ENCODE results near the gene HIF1AN.

DNA sequence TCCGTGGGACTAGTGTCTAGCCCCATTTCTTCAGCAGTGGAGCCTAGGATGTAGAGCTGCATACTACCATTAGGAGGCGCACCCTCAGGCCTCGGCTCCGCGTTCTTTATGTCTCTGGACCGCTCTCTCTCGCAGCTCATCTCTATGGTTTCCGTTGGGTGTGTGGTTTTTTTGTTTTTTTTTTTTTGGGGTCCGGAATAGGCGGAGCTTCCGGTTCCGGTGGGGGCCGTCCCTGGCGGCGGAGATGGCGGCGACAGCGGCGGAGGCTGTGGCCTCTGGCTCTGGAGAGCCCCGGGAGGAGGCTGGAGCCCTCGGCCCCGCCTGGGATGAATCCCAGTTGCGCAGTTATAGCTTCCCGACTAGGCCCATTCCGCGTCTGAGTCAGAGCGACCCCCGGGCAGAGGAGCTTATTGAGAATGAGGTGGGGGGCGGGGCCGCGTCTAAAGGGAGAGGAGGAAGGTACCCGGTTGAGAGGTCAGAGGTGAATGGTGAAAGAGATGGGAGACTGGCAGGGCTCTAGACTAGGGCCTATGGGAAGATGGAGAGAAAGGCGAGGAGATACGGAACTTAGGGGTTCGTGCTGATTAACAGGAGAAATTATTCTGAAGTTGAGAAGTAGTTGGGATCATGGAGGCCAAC is at the start of gene HIF1AN:
- TF ChIP-seq CTCF (IDR thresholded peaks at IDR 0.05; ENCODE audit: poor library complexity) (peak; percentile 95), EZH2phosphoT487 (IDR thresholded peaks at IDR 0.05; ENCODE audit: low read depth, severe bottlenecking, unreplicated experiment) (no peak), EZH2 (IDR thresholded peaks at IDR 0.05; ENCODE audit: borderline replicate concordance) (no peak)

All from hepatocyte (in vitro differentiated cells).